ENCODE measurements around the gene DSCAM. TPM values are rescaled to one million over a fixed set of nuclear protein-coding genes. Genes with fewer than 3 reads are reported as not detected.

Gene DSCAM
- total RNA-seq, 2 donors from 2014 or later = not detected

- Mint-ChIP-seq H3K27ac (no peak overlapping the region), H3K27me3 (no peaks in the 10 kb centered on the region), H3K36me3 (no peaks in the 10 kb centered on the region), H3K9me3 (peaks cover 3% of the 10 kb centered on the region), H3K4me1 (ENCODE audit: low read depth in 2 of 2) (no peaks in the 10 kb centered on the region), H3K4me3 (no peak overlapping the region)
- ATAC-seq (no peak), DNase-seq (ENCODE audit: low spot score) (no peak)
Observed at GRCh38 chr21:40118527-40118926, 728.4 kb downstream of the DSCAM start.

- H3K9me3 Mint-ChIP-seq = peaks cover 6% of the 10 kb centered on the region
- no peaks in the 10 kb centered on the region for H3K4me1 Mint-ChIP-seq (ENCODE audit: low read depth in 2 of 2)
- no peaks in the 10 kb centered on the region for H3K36me3 Mint-ChIP-seq
- DNase-seq (ENCODE audit: low spot score) (no peak), ATAC-seq (no peak)
- no peak overlapping the region for H3K4me3 Mint-ChIP-seq
- H3K27me3 Mint-ChIP-seq = no peaks in the 10 kb centered on the region
- no peak overlapping the region for H3K27ac Mint-ChIP-seq
Observed at GRCh38 chr21:40117236-40117635, 729.7 kb downstream of the DSCAM start.

GRCh38 chr21:40115775-40116174 lies 731.2 kb downstream of the DSCAM start:
- Mint-ChIP-seq H3K27me3 (no peaks in the 10 kb centered on the region), H3K27ac (no peak overlapping the region), H3K4me1 (ENCODE audit: low read depth in 2 of 2) (no peaks in the 10 kb centered on the region), H3K9me3 (peaks cover 9% of the 10 kb centered on the region), H3K36me3 (no peaks in the 10 kb centered on the region), H3K4me3 (no peak overlapping the region)
- no peak for DNase-seq (ENCODE audit: low spot score)
- no peak for ATAC-seq

GRCh38 chr21:40102682-40103081 lies 744.3 kb downstream of the DSCAM start:
- H3K4me1 Mint-ChIP-seq (ENCODE audit: low read depth in 2 of 2) = no peaks in the 10 kb centered on the region
- peaks cover 3% of the 10 kb centered on the region for H3K36me3 Mint-ChIP-seq
- DNase-seq (ENCODE audit: low spot score) (no peak), ATAC-seq (no peak)
- no peak overlapping the region for H3K27ac Mint-ChIP-seq
- no peak overlapping the region for H3K4me3 Mint-ChIP-seq
- H3K27me3 Mint-ChIP-seq = no peaks in the 10 kb centered on the region
- peaks cover 11% of the 10 kb centered on the region for H3K9me3 Mint-ChIP-seq

GRCh38 chr21:40099809-40100208 lies 747.1 kb downstream of the DSCAM start:
- Mint-ChIP-seq H3K4me1 (ENCODE audit: low read depth in 2 of 2) (no peaks in the 10 kb centered on the region), H3K27ac (no peak overlapping the region), H3K4me3 (no peak overlapping the region), H3K27me3 (no peaks in the 10 kb centered on the region), H3K36me3 (no peaks in the 10 kb centered on the region), H3K9me3 (peaks cover 3% of the 10 kb centered on the region)
- DNase-seq (ENCODE audit: low spot score) (no peak), ATAC-seq (no peak)

- no peak for ATAC-seq
- DNase-seq (ENCODE audit: low spot score) = no peak
- H3K9me3 Mint-ChIP-seq = peaks cover 9% of the 10 kb centered on the region
- no peak overlapping the region for H3K4me3 Mint-ChIP-seq
- no peaks in the 10 kb centered on the region for H3K27me3 Mint-ChIP-seq
- no peaks in the 10 kb centered on the region for H3K4me1 Mint-ChIP-seq (ENCODE audit: low read depth in 2 of 2)
- H3K36me3 Mint-ChIP-seq = no peaks in the 10 kb centered on the region
- no peak overlapping the region for H3K27ac Mint-ChIP-seq
Observed at GRCh38 chr21:40095477-40095876, 751.5 kb downstream of the DSCAM start.

- H3K36me3 Mint-ChIP-seq = no peaks in the 10 kb centered on the region
- H3K27ac Mint-ChIP-seq = no peak overlapping the region
- no peaks in the 10 kb centered on the region for H3K27me3 Mint-ChIP-seq
- peaks cover 2% of the 10 kb centered on the region for H3K9me3 Mint-ChIP-seq
- H3K4me1 Mint-ChIP-seq (ENCODE audit: low read depth in 2 of 2) = no peaks in the 10 kb centered on the region
- no peak overlapping the region for H3K4me3 Mint-ChIP-seq
- ATAC-seq (no peak), DNase-seq (ENCODE audit: low spot score) (no peak)
Observed at GRCh38 chr21:40080385-40080784, 766.6 kb downstream of the DSCAM start.

- Mint-ChIP-seq H3K4me1 (ENCODE audit: low read depth in 2 of 2) (no peaks in the 10 kb centered on the region), H3K4me3 (no peak overlapping the region), H3K27me3 (no peaks in the 10 kb centered on the region), H3K36me3 (no peaks in the 10 kb centered on the region), H3K9me3 (peaks cover 5% of the 10 kb centered on the region), H3K27ac (no peak overlapping the region)
- no peak for DNase-seq (ENCODE audit: low spot score)
- ATAC-seq = no peak
Observed at GRCh38 chr21:40074710-40075109, 772.2 kb downstream of the DSCAM start.

GRCh38 chr21:40074198-40074597 lies 772.8 kb downstream of the DSCAM start:
- no peaks in the 10 kb centered on the region for H3K36me3 Mint-ChIP-seq
- H3K9me3 Mint-ChIP-seq = peaks cover 5% of the 10 kb centered on the region
- no peaks in the 10 kb centered on the region for H3K27me3 Mint-ChIP-seq
- DNase-seq (ENCODE audit: low spot score) = no peak
- no peaks in the 10 kb centered on the region for H3K4me1 Mint-ChIP-seq (ENCODE audit: low read depth in 2 of 2)
- H3K27ac Mint-ChIP-seq = no peak overlapping the region
- no peak for ATAC-seq
- no peak overlapping the region for H3K4me3 Mint-ChIP-seq

GRCh38 chr21:40073642-40074041 lies 773.3 kb downstream of the DSCAM start:
- H3K27ac Mint-ChIP-seq = no peak overlapping the region
- no peaks in the 10 kb centered on the region for H3K27me3 Mint-ChIP-seq
- H3K4me3 Mint-ChIP-seq = no peak overlapping the region
- peaks cover 5% of the 10 kb centered on the region for H3K9me3 Mint-ChIP-seq
- DNase-seq (ENCODE audit: low spot score) (no peak), ATAC-seq (no peak)
- H3K4me1 Mint-ChIP-seq (ENCODE audit: low read depth in 2 of 2) = no peaks in the 10 kb centered on the region
- H3K36me3 Mint-ChIP-seq = no peaks in the 10 kb centered on the region

GRCh38 chr21:40070871-40071270 lies 776.1 kb downstream of the DSCAM start:
- no peak overlapping the region for H3K27ac Mint-ChIP-seq
- no peaks in the 10 kb centered on the region for H3K36me3 Mint-ChIP-seq
- H3K27me3 Mint-ChIP-seq = no peaks in the 10 kb centered on the region
- peaks cover 5% of the 10 kb centered on the region for H3K9me3 Mint-ChIP-seq
- H3K4me3 Mint-ChIP-seq = no peak overlapping the region
- DNase-seq (ENCODE audit: low spot score) (no peak), ATAC-seq (no peak)
- H3K4me1 Mint-ChIP-seq (ENCODE audit: low read depth in 2 of 2) = no peaks in the 10 kb centered on the region

GRCh38 chr21:40067751-40068150 lies 779.2 kb downstream of the DSCAM start:
- ATAC-seq = no peak
- Mint-ChIP-seq H3K9me3 (peaks cover 2% of the 10 kb centered on the region), H3K4me3 (no peak overlapping the region), H3K4me1 (ENCODE audit: low read depth in 2 of 2) (no peaks in the 10 kb centered on the region), H3K36me3 (no peaks in the 10 kb centered on the region), H3K27ac (no peak overlapping the region), H3K27me3 (no peaks in the 10 kb centered on the region)
- no peak for DNase-seq (ENCODE audit: low spot score)

- ATAC-seq (no peak), DNase-seq (ENCODE audit: low spot score) (no peak)
- Mint-ChIP-seq H3K36me3 (no peaks in the 10 kb centered on the region), H3K9me3 (no peaks in the 10 kb centered on the region), H3K4me3 (no peak overlapping the region), H3K4me1 (ENCODE audit: low read depth in 2 of 2) (no peaks in the 10 kb centered on the region), H3K27ac (no peak overlapping the region), H3K27me3 (no peaks in the 10 kb centered on the region)
Observed at GRCh38 chr21:40066221-40066620, 780.7 kb downstream of the DSCAM start.

- no peak for DNase-seq (ENCODE audit: low spot score)
- Mint-ChIP-seq H3K27me3 (no peaks in the 10 kb centered on the region), H3K27ac (no peak overlapping the region), H3K4me1 (ENCODE audit: low read depth in 2 of 2) (no peaks in the 10 kb centered on the region), H3K36me3 (no peaks in the 10 kb centered on the region), H3K4me3 (no peak overlapping the region), H3K9me3 (peaks cover 3% of the 10 kb centered on the region)
- no peak for ATAC-seq
Observed at GRCh38 chr21:40060083-40060677, 786.8 kb downstream of the DSCAM start.

GRCh38 chr21:40057331-40057730 lies 789.6 kb downstream of the DSCAM start:
- peaks cover 5% of the 10 kb centered on the region for H3K9me3 Mint-ChIP-seq
- H3K27ac Mint-ChIP-seq = no peak overlapping the region
- H3K27me3 Mint-ChIP-seq = no peaks in the 10 kb centered on the region
- ATAC-seq = no peak
- no peak for DNase-seq (ENCODE audit: low spot score)
- no peaks in the 10 kb centered on the region for H3K4me1 Mint-ChIP-seq (ENCODE audit: low read depth in 2 of 2)
- H3K36me3 Mint-ChIP-seq = no peaks in the 10 kb centered on the region
- no peak overlapping the region for H3K4me3 Mint-ChIP-seq
